K562 (cell line): ENCODE results near the gene NCOA6.

ENCODE experiments used
- CTCF ChIP-seq, 3 experiments: IDR thresholded peaks in 2 of 3; conservative IDR thresholded peaks in 1 of 3; 2 replicates each; pipeline ENCODE4 v1.5.1; 2011 to 2012; ENCODE audit warnings: low read length in 3 of 3, mild to moderate bottlenecking in 3 of 3, control low read depth in 2 of 3, improper control_type of control experiment in 1 of 3, inconsistent platforms in 1 of 3, low read depth in 1 of 3, mixed read lengths in 1 of 3, moderate library complexity in 1 of 3; ENCODE audit not compliant: insufficient read depth in 2 of 3
- NBN ChIP-seq: fragments of 450-650 bp; IDR thresholded peaks from 2 replicates; pipeline ENCODE4 v1.6.1; 2016; ENCODE audit warnings: low read depth, mild to moderate bottlenecking
- YY1 ChIP-seq, 3 experiments: IDR thresholded peaks; 2 replicates each; pipeline ENCODE4 v1.6.1; 2011; ENCODE audit warnings: low read length in 2 of 3, mild to moderate bottlenecking in 2 of 3, moderate library complexity in 2 of 3, borderline replicate concordance in 1 of 3, control low read depth in 1 of 3, low read depth in 1 of 3; ENCODE audit not compliant: insufficient read depth in 3 of 3, insufficient replicate concordance in 2 of 3, control insufficient read depth in 1 of 3, insufficient read length in 1 of 3; ENCODE audit errors: extremely low read depth in 1 of 3

GRCh38 chr20:34744340-34744739, 81.1 kb downstream of the NCOA6 start:
- TF ChIP-seq YY1 (IDR thresholded peaks at IDR 0.05; ENCODE audit: borderline replicate concordance in 1 of 3, control insufficient read depth in 1 of 3, extremely low read depth in 1 of 3, insufficient read depth in 3 of 3, insufficient read length in 1 of 3, insufficient replicate concordance in 2 of 3, low read depth in 1 of 3, low read length in 2 of 3) (no peak), CTCF (IDR thresholded peaks at IDR 0.05 in 2 of 3, conservative IDR thresholded peaks at IDR 0.05 in 1 of 3; ENCODE audit: insufficient read depth in 2 of 3, low read depth in 1 of 3, low read length in 3 of 3) (no peak), NBN (no peak)
